H1 (cell line): ENCODE results near the gene RSPH6A. TPM values are rescaled to one million over a fixed set of nuclear protein-coding genes. Genes with fewer than 3 reads are reported as not detected.
A peak's percentile ranks its signal among the peaks of the same experiment; 100 is the strongest.

Source experiments
- BACH1 ChIP-seq: IDR thresholded peaks from 2 replicates; pipeline ENCODE4 v1.6.1; 2012; ENCODE audit warnings: low read length, improper control_type of control experiment
- CHD7 ChIP-seq: fragments of 300-600 bp; sonication (generic); IDR thresholded peaks from 2 replicates; pipeline ENCODE4 v1.7.1; 2012; ENCODE audit warnings: low read length, moderate library complexity, mild to moderate bottlenecking, inconsistent platforms; ENCODE audit not compliant: insufficient replicate concordance
- RAD21 ChIP-seq, 2 experiments: IDR thresholded peaks in 1 of 2; conservative IDR thresholded peaks in 1 of 2; 2 replicates each; pipeline ENCODE4 v1.6.1; 2011; ENCODE audit warnings: low read depth in 2 of 2, low read length in 2 of 2, improper control_type of control experiment in 1 of 2, inconsistent platforms in 1 of 2, mild to moderate bottlenecking in 1 of 2, moderate library complexity in 1 of 2
- SP4 ChIP-seq: IDR thresholded peaks from 2 replicates; pipeline ENCODE4 v1.6.1; 2012; ENCODE audit warnings: low read length, inconsistent platforms
- TAF1 ChIP-seq: IDR thresholded peaks from 2 replicates; pipeline ENCODE4 v1.6.1; 2011; ENCODE audit warnings: mild to moderate bottlenecking, low read depth, low read length
- TBP ChIP-seq: IDR thresholded peaks from 2 replicates; pipeline ENCODE4 v1.6.1; 2011; ENCODE audit warnings: low read depth, low read length, improper control_type of control experiment
- USF2 ChIP-seq: IDR thresholded peaks from 2 replicates; pipeline ENCODE4 v1.6.1; 2011; ENCODE audit warnings: low read length, improper control_type of control experiment
- YY1 ChIP-seq: IDR thresholded peaks from 2 replicates; pipeline ENCODE4 v1.6.1; 2011; ENCODE audit warnings: low read depth, mild to moderate bottlenecking, low read length
- polyA plus RNA-seq, 7 experiments: library from polyadenylated mRNA; depleted of rRNA in 3 of 7; stranded (reverse) in 5 of 7; unstranded in 2 of 7; fragments of >200 nt in 5 of 7; fragments of 200-250 nt in 2 of 7; gene quantifications; 1 replicate in 5 of 7; 2 replicates in 1 of 7; 4 replicates in 1 of 7; pipeline versions ENCODE4 v1.2.1 to v1.2.3, GENCODE V29; 2011 to 2013; ENCODE audit warnings: missing spikeins in 2 of 7, mixed read lengths in 2 of 7
- total RNA-seq: library from RNA; stranded (reverse); fragmentation: NEBNext Ultra II Directional; extraction: Animal tissue kit (Norgen Biotek cat#: 25700); gene quantifications from 2 replicates; pipeline ENCODE4 v1.2.1, GENCODE V29; 2021

RSPH6A gene
- total and polyA plus RNA-seq, 2 of the 8 experiments (the other 6 are each of a cell fraction or from before 2014, with no cell fraction given): 0.05 to 0.19 TPM

- TF ChIP-seq CHD7 (peak; percentile 1), TBP (no peak; the same call in 1 of the 2 replicates), RAD21 (IDR thresholded peaks at IDR 0.05 in 1 of 2, conservative IDR thresholded peaks at IDR 0.05 in 1 of 2; ENCODE audit: low read depth in 2 of 2, low read length in 2 of 2) (peak; percentile 56 to 81), TAF1 (peak; percentile 59), YY1 (no peak), BACH1 (peak; percentile 85), SP4 (peak; percentile 67; the same call in 1 of the 2 replicates), USF2 (peak; percentile 14; the same call in 1 of the 2 replicates)
Observed at GRCh38 chr19:45770192-45771101, 44.7 kb downstream of the RSPH6A start (continued).
